ENCODE results near the gene ABTB2.
"Not testable (repeated sequence)": the region's sequence is repeated elsewhere in the genome, so short reads cannot be mapped to it uniquely, and the experiment has no call there.

The ABTB2 gene

GRCh38 chr11:34262531-34263081, 95.2 kb downstream of the ABTB2 start:
- DNase-seq (ENCODE audit: low spot score), result no peak

GRCh38 chr11:34261820-34262219, 96.0 kb downstream of the ABTB2 start:
- DNase-seq (ENCODE audit: low spot score), result no peak

GRCh38 chr11:34261095-34261494, 96.7 kb downstream of the ABTB2 start:
- no peak for DNase-seq (ENCODE audit: low spot score)

DNA sequence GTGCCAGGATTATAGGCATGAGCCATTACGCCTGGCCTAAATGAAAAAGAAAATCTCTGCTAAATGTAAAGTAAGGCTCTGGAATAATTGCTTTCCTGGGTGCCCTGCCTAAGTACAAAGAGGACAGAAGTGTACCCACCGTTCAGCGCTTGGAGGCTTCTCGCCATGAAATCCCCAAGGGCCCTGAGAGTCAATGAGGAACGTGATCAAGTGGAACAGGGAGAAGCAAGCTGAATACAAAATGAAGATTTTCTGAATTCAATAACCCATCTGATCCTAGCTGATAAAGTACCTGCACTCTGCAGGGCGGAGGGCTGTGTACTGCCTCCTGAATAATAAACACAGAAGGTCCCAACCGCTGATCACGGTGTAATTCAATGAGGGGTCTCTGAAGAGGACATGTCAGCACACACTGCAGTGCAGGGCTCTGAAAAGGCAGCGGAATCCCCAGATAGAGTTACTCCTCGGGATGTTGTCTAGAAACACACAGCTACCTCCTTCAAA, 97.7 kb downstream of the ABTB2 start:
- no peak for DNase-seq (ENCODE audit: low spot score)

DNA sequence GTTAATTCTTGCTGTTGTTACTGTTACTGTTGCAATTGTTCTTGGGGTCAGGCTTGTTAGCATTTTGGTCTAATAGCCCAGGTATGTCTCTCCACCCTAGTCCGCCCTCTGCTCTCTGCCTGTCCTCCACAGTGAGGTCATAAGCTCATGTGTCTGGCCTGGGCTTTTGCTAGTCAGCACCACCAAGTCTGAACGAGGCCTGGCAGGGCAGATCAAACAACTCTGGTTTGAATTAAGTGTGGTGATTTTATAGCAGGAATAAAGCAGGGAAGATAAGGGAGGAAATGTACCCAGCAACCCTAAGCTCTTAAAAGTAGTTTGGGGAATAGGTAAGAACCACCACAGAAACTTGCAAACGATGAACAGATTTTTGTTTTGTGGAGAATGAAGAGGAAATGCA, 98.7 kb downstream of the ABTB2 start:
- DNase-seq (ENCODE audit: low spot score), result no peak

DNA sequence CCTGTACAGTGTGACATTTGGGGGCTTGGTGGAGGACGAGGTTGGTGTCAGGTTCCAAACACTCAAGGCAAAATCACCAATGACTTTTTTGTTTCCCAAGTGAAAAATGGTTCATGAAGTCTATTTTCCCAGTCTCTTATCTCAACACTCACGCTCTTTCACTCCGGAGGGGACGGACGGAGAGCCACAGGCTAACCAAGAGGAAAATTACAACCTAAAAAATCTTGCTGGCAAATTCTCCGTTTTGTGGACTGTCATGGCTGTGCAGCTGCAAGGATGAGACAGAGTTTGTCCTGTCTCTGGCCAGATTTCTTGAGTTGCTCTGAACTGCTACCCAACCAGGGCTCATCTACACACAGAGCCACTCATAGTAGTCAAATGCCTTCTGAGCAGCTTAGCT, 101.2 kb downstream of the ABTB2 start:
- no peak for DNase-seq (ENCODE audit: low spot score)

GRCh38 chr11:34256150-34256549, 101.7 kb downstream of the ABTB2 start:
- no peak for DNase-seq (ENCODE audit: low spot score)

DNA sequence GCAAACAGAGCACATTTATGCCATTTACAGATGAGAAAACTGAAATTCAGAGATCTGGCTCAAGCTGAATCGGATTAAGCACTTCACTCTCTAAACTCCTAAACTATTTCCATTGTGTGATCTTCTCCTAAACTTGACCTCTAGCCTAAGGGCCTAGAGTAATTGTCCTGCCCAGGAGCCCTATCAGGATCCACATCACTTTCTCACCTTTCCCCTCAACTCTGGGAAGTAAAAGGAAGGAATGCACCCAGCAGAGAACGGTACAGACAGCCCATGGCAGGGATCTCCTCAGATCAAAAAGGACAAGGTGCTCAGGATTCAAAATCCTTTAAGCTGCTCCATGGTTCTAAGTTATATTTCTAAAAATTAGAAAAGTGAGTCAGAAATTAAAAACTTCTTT, 102.7 kb downstream of the ABTB2 start:
- no peak for DNase-seq (ENCODE audit: low spot score)

DNA sequence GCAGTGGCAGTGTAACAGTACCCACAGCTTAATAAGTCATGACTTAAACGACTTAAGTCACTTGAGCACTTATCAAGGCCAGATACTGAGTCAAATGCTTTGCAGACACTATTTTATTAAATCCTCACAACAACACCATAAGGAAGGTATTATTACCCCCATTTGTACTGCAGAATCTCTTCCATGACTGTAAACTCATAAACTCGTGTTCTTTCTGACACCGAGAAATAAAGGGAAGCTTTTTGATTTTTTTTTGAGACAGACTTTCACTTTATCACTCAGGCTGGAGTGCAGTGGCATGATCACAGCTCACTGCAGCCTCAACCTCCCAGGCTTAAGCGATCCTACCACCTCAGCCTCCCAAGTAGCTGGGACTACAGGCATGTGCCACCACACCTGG, 103.8 kb downstream of the ABTB2 start:
- no peak for DNase-seq (ENCODE audit: low spot score)

DNA sequence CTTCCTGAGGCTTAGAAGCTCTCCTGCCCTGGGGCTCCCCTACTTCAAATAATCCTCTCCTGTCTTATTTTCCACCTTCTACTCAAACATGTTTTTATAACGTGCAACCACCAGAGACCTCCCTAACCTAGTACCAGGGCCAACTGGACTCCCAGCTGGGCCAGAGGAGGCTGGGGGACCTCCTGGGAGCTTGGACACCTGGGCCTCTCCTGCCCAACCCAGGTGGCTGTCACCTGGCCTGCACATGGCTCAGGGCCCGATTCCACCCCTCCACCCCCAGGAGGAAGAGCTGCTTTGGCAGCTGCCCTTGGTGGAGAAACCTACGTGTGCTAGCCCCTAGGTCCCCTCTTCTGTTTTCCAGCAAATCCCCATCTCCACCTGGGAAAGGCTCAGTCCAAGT, 105.2 kb downstream of the ABTB2 start:
- no peak for DNase-seq (ENCODE audit: low spot score)

GRCh38 chr11:34252015-34252414, 105.8 kb downstream of the ABTB2 start:
- no peak for DNase-seq (ENCODE audit: low spot score)

GRCh38 chr11:34251589-34251980, 106.2 kb downstream of the ABTB2 start:
- DNase-seq (ENCODE audit: low spot score), result no peak

GRCh38 chr11:34250732-34251588, 106.8 kb downstream of the ABTB2 start:
- no peak for DNase-seq (ENCODE audit: low spot score)

DNA sequence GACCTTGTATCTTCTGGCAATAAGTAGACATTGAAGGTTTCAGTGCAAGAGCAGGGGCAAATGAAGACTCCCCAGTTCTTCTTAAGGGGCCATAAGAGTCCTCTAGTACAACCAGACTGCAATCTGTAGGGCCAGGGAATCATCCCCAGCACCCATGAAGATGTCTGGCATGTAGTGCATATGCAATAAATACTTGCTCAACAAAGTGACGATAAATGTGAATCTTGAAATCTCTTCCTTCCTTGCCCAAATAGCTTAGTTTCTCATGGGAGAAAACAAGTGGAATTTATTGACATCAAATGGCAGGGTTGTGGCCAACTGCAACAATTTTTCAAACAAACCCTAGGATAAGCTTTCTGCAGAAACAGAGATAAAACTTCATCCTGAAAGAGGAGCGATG, 107.6 kb downstream of the ABTB2 start:
- no peak for DNase-seq (ENCODE audit: low spot score)

DNA sequence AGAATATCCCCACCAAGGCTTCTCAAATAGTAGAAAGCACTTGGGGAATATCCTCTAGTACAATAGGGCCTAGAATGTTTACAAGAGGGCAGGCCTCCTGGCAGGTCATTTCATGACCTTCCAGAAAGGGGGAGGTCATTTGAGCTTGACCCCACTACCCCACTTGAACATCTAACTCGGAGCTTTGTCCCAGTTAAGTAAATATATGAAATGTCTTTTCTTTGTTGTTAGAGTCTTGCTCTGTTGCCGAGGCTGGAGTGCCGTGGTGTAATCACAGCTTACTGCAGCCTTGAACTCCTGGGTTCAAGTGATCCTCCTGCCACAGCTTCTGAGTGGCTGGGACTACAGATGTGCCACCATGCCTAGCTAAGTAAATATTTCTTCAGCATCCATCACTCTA, 108.4 kb downstream of the ABTB2 start:
- DNase-seq (ENCODE audit: low spot score), result no peak

DNA sequence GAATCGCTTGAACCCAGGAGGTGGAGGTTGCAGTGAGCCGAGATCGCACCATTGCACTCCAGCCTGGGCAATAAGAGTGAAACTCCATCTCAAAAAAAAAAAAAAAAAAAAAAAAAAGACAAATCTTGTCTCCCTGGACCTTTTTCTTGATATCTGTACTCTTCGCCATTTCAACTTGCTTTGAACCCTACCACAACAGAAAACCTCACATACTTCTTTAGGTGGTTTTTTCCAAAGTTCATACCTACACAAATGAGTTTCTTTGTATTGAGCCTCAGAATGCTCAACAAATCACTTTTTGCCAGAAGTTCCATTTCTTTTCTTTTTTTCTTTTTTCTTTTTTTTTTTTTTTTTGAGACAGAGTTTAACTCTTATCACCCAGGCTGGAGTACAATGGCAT, 111.3 kb downstream of the ABTB2 start:
- not testable (repeated sequence) for DNase-seq (ENCODE audit: low spot score)

DNA sequence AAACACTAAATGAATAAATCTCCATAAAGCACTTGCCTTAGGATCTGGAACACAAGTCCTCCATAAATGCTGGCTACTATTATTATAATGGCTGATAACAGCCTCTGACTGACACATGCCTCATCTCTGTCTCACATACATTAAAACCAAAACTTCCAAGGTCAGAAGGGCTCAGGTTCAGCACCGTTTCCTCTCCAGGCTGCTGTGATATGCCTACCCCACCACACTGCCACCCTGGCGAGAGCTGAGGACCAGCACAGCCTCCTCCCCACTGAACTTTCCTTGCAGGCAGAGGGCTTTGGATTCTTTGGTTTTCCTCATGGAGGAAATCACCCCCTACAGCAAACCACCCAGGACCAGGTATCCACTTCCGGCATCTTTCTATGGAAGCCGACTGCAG, 112.8 kb downstream of the ABTB2 start:
- no peak for DNase-seq (ENCODE audit: low spot score)

GRCh38 chr11:34243600-34244464, 114.0 kb downstream of the ABTB2 start:
- DNase-seq (ENCODE audit: low spot score), result peak; percentile 33

GRCh38 chr11:34242037-34242625, 115.7 kb downstream of the ABTB2 start:
- no peak for DNase-seq (ENCODE audit: low spot score)

- DNase-seq (ENCODE audit: low spot score), result no peak
Measured at GRCh38 chr11:34240150-34240494, 117.7 kb downstream of the ABTB2 start.

DNA sequence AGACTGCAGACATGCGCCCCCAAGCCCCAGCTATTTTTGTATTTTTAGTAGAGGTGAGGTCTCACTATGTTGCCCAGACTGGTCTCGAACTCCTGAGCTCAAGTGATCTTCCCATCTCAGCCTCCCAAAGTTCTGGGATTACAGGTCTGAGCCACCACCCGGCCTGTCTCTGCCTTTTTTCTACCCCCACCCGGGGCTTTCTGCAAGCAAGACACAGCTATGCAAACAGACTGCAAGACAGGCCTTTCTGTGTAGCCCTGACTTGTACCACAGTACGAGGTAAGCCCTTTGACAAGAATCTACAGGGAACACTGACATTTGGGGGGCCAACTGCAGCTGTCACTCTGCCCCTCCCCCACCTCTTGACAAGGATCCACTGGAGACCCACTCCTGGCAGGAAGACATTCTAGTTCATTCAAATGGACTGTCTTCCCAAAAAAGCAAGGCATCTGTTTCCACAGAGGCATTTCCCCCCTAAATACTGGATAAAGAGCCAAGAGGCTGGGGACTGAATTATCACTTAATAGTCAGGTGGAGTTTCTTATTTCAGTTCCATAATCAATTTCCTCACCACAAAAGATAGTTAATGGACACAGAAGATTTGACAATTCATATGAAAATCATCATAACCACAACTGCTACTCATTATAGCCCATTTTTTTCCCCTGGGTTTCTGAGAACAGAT, 118.2 kb downstream of the ABTB2 start:
- DNase-seq (ENCODE audit: low spot score), result no peak

DNA sequence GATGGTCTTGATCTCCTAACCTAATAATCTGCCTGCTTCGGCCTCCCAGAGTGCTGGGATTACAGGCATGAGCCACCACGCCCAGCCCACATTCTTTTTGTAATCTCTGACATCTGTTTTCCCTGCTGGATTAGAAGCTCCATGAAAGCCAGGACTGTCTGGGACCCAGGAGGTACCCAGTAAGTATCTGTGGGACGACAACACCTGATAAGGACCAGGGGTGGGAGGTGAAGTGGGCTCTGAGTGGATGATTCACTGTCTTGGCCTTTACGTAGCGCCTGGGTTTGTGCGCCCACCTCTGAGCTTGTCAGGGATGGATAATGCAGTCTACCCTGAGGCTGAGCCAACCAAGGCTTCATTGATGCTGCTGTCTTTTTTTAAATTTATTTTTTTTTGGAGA, 118.8 kb downstream of the ABTB2 start:
- no peak for DNase-seq (ENCODE audit: low spot score)

Data from HuH-7 (cell line).